ENCODE data around the gene MPRIP.

DNA sequence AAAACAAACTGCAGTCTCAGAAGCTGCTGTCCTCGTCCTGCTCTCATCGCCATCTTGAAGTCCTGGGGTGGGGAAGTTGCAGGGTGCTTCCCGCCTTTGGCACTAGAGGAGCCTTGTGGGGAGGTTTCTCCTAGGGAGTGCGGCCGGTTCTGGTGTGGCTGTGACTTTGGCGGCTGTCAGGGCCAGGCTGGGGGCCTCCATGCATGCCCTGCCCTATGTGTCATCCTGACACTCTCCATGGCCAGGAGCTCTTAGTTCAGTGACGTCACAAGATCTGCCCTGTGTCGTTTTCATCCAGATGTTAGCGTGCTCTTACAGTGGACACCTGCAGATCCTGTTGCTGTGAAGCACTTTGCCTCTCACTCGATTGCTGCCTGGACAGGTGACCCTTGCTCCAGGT, 114.3 kb downstream of the MPRIP start:
- TF ChIP-seq, protein P1, sequence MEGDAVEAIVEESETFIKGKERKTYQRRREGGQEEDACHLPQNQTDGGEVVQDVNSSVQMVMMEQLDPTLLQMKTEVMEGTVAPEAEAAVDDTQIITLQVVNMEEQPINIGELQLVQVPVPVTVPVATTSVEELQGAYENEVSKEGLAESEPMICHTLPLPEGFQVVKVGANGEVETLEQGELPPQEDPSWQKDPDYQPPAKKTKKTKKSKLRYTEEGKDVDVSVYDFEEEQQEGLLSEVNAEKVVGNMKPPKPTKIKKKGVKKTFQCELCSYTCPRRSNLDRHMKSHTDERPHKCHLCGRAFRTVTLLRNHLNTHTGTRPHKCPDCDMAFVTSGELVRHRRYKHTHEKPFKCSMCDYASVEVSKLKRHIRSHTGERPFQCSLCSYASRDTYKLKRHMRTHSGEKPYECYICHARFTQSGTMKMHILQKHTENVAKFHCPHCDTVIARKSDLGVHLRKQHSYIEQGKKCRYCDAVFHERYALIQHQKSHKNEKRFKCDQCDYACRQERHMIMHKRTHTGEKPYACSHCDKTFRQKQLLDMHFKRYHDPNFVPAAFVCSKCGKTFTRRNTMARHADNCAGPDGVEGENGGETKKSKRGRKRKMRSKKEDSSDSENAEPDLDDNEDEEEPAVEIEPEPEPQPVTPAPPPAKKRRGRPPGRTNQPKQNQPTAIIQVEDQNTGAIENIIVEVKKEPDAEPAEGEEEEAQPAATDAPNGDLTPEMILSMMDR (conservative IDR thresholded peaks at IDR 0.05; ENCODE audit: low read depth, low read length) = no peak
- TF ChIP-seq EZH2phosphoT487 (IDR thresholded peaks at IDR 0.05; ENCODE audit: borderline replicate concordance, low read length) = no peak
